Thyroid gland (tissue), 4 donors: ENCODE measurements around the gene ANKRD6.

Experiments
- CTCF ChIP-seq, 6 experiments: fragments of 200-600 bp in 3 of 6; fragments of 450-650 bp in 3 of 6; sonication (generic) in 3 of 6; IDR thresholded peaks; one replicate each; pipeline ENCODE4 v1.5.1; 2016 to 2019; ENCODE audit warnings: antibody characterized with exemption in 6 of 6, mild to moderate bottlenecking in 2 of 6, inconsistent platforms in 1 of 6, moderate library complexity in 1 of 6
- POLR2A ChIP-seq, 2 donors: fragments of 450-650 bp; IDR thresholded peaks; one replicate each; pipeline ENCODE4 v1.6.1; 2017; ENCODE audit warnings: antibody characterized with exemption in 2 of 2, mild to moderate bottlenecking in 2 of 2, moderate library complexity in 1 of 2

DNA sequence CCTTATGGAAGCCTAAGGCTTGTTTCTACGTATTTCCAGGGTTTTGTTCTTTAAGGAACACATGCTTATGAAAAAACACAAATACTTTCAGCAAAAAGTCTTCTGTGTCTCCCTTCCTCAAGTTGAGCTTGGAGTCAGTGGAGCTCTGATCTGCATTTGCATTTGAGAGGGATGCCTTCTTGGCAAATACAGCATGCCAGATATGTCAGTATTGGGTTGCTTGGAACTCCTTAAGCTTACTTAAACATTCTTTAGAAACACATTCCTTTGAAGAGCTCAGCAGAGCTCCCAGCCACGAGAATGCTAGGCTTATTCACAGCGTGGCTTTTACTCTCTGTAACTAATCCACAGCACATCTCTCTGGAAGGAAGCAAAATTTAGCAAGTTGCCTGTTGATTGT, 68.3 kb downstream of the ANKRD6 start:
- TF ChIP-seq CTCF (IDR thresholded peaks at IDR 0.05): no peak
- no peak for TF ChIP-seq POLR2A (IDR thresholded peaks at IDR 0.05)
